Smooth muscle cell (in vitro differentiated cells): Measurements from ENCODE around the gene FFAR2. TPM values are rescaled to one million over a fixed set of nuclear protein-coding genes. Genes with fewer than 3 reads are reported as not detected.

Experiments used
- DNase-seq: peaks from one replicate; lab custom pipeline; 2025; ENCODE audit not compliant: unreplicated experiment; lab: John Stamatoyannopoulos, UW
- H2AFZ ChIP-seq: fragments of 200-600 bp; sonication (generic); 2 replicates; pipeline ENCODE4 v1.6.0; 2016; ENCODE audit warnings: antibody characterized with exemption, low read depth, mild to moderate bottlenecking
- H3F3A ChIP-seq: fragments of 200-600 bp; sonication (generic); 2 replicates; pipeline ENCODE4 v1.6.0; 2017; ENCODE audit warnings: antibody characterized with exemption, low read depth
- H3K27ac ChIP-seq: fragments of 200-600 bp; sonication (generic); 2 replicates; pipeline ENCODE4 v1.5.1; 2016; ENCODE audit warnings: low read depth, mild to moderate bottlenecking
- H3K27me3 ChIP-seq: fragments of 200-600 bp; sonication (generic); 2 replicates; pipeline ENCODE4 v1.6.1; 2016; ENCODE audit warnings: low read depth, mild to moderate bottlenecking
- H3K36me3 ChIP-seq: fragments of 200-600 bp; sonication (generic); 2 replicates; pipeline ENCODE4 v1.5.1; 2016; ENCODE audit warnings: low read depth
- H3K4me1 ChIP-seq: fragments of 200-600 bp; sonication (generic); 2 replicates; pipeline ENCODE4 v1.5.1; 2016; ENCODE audit warnings: low read depth
- H3K4me2 ChIP-seq: fragments of 200-600 bp; sonication (generic); 2 replicates; pipeline ENCODE4 v1.6.0; 2016; ENCODE audit warnings: mild to moderate bottlenecking
- H3K4me3 ChIP-seq: fragments of 200-600 bp; sonication (generic); 2 replicates; pipeline ENCODE4 v1.5.1; 2016; ENCODE audit warnings: mild to moderate bottlenecking
- H3K79me2 ChIP-seq: fragments of 200-600 bp; sonication (generic); 2 replicates; pipeline ENCODE4 v1.6.0; 2016; ENCODE audit warnings: low read depth, mild to moderate bottlenecking
- H3K9ac ChIP-seq: fragments of 200-600 bp; sonication (generic); 2 replicates; pipeline ENCODE4 v1.6.0; 2016; ENCODE audit warnings: low read depth
- H3K9me3 ChIP-seq: fragments of 200-600 bp; sonication (generic); replicated peaks from 2 replicates; pipeline ENCODE4 v1.5.1; 2016; ENCODE audit warnings: low read depth
- H4K20me1 ChIP-seq: fragments of 200-600 bp; sonication (generic); 2 replicates; pipeline ENCODE4 v1.6.0; 2016; ENCODE audit warnings: low read depth
- WGBS: methylation state at CpG from one replicate; pipeline ENCODE4 v1.1.7; 2016; ENCODE audit warnings: low lambda C conversion rate; 5-methylcytosine and 5-hydroxymethylcytosine counted together
- polyA plus RNA-seq: library from polyadenylated mRNA; unstranded; fragments of >200 nt; fragmentation: Nextera tagmentation; extraction: Ambion mirVana; gene quantifications from 2 replicates; pipeline ENCODE4 v1.2.1, GENCODE V29; 2016
- total RNA-seq: library from RNA; depleted of rRNA; stranded (reverse); fragments of >200 nt; gene quantifications from 2 replicates; pipeline ENCODE4 v1.2.3, GENCODE V29; 2014
- TF ChIP-seq, protein P1 (sequence below): fragments of 200-600 bp; sonication (generic); IDR thresholded peaks from 2 replicates; pipeline ENCODE4 v1.5.1; 2017; ENCODE audit warnings: borderline replicate concordance, mild to moderate bottlenecking, antibody characterized with exemption; ENCODE audit not compliant: insufficient read depth, poor library complexity, severe bottlenecking

Gene FFAR2
- total RNA-seq (not detected in 2 replicates), polyA plus RNA-seq (not detected in 2 replicates)

DNA sequence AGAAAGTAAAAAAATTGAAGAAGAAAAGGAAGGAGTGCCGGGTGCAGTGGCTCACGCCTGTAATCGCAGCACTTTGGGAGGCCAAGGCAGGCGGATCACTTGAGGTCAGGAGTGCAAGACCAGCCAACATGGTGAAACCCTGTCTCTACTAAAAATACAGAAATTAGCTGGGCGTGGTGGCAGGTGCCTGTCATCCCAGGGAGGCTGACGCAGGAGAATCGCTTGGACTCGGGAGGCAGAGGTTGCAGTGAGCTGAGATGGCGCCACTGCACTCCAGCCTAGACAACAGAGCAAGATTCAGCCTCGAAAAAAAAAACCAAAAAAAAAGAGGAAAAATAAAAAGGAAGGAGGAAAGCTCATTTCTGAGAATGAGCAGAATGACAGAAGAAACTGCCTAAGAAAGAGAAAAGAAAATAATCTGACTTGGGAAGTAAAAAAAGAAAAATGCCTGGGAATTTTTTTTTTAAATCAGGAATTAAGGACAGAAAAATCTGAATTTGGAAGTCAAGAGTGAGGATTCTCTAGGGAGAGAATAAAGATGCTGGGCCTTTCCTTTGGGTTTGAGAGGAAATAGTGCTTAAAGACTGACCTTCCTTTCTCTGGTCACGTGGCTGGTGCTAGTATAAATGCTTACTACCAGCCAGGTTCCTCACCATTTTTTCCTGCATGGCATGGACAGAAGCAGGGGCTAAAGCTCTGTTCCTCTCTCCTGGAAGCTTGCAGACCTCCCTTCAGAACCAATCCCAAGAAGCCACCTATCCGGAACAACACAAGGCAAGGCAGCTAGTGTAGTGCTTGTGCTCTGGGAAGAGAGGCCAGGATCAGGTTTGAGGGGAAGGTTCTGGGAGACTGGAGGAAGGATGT, at the start of gene FFAR2:
Gene FFAR2 (plus strand): TSS at position 652 of the 864 bp plus-strand sequence. CDS start 1,458 bp downstream, outside the sequence.
- H3K27me3 ChIP-seq: no peaks in the 10 kb centered on the region
- no peak for DNase-seq
- H3K36me3 ChIP-seq: no peaks in the 10 kb centered on the region
- no peak within 1 kb of the TSS for H3K27ac ChIP-seq
- no peak within 1 kb of the TSS for H2AFZ ChIP-seq
- H3K4me1 ChIP-seq: no peaks in the 10 kb centered on the region
- no peaks in the 10 kb centered on the region for H3K9me3 ChIP-seq
- no peaks in the 10 kb centered on the region for H4K20me1 ChIP-seq
- TF ChIP-seq, protein P1, sequence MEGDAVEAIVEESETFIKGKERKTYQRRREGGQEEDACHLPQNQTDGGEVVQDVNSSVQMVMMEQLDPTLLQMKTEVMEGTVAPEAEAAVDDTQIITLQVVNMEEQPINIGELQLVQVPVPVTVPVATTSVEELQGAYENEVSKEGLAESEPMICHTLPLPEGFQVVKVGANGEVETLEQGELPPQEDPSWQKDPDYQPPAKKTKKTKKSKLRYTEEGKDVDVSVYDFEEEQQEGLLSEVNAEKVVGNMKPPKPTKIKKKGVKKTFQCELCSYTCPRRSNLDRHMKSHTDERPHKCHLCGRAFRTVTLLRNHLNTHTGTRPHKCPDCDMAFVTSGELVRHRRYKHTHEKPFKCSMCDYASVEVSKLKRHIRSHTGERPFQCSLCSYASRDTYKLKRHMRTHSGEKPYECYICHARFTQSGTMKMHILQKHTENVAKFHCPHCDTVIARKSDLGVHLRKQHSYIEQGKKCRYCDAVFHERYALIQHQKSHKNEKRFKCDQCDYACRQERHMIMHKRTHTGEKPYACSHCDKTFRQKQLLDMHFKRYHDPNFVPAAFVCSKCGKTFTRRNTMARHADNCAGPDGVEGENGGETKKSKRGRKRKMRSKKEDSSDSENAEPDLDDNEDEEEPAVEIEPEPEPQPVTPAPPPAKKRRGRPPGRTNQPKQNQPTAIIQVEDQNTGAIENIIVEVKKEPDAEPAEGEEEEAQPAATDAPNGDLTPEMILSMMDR: no peak
- H3K4me2 ChIP-seq: no peak within 1 kb of the TSS
- H3K9ac ChIP-seq: no peak within 1 kb of the TSS
- no peaks in the 10 kb centered on the region for H3F3A ChIP-seq
- no peaks in the 10 kb centered on the region for H3K79me2 ChIP-seq
- WGBS: 92% methylated on average over 12 of the region's 12 CpGs
- H3K4me3 ChIP-seq: no peak within 1 kb of the TSS

DNA sequence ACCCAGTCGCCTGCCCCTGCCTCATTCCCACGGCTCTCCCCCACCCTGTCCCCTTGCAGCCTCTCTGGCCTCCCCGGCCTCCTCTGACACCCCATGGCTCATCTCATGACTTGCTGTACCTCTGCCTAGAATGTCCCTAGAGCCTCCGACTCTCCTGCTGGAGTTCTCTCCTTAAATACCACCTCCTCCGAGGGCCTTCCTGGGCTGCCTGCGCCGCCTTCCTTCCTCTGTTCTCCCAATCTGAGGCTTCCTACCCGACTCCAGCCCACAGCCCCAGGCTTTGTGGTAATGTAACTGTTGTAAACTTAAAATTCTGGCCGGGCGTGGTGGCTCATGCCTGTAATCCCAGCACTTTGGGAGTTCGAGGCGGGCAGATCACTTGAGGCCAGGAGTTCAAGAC, 49.5 kb upstream of the FFAR2 start:
- H3K79me2 ChIP-seq: no peaks in the 10 kb centered on the region
- no peaks in the 10 kb centered on the region for H3K27me3 ChIP-seq
- no peaks in the 10 kb centered on the region for H4K20me1 ChIP-seq
- H3K4me1 ChIP-seq: no peaks in the 10 kb centered on the region
- no peaks in the 10 kb centered on the region for H3K36me3 ChIP-seq
- TF ChIP-seq, protein P1: no peak
- no peaks in the 10 kb centered on the region for H3K9me3 ChIP-seq
- DNase-seq: no peak
- WGBS: 89% methylated on average over 12 of the region's 12 CpGs
- no peak overlapping the region for H3K4me3 ChIP-seq
- no peak overlapping the region for H3K27ac ChIP-seq
- no peak overlapping the region for H3K9ac ChIP-seq
- no peak overlapping the region for H3K4me2 ChIP-seq
- no peaks in the 10 kb centered on the region for H3F3A ChIP-seq
- H2AFZ ChIP-seq: no peak overlapping the region

DNA sequence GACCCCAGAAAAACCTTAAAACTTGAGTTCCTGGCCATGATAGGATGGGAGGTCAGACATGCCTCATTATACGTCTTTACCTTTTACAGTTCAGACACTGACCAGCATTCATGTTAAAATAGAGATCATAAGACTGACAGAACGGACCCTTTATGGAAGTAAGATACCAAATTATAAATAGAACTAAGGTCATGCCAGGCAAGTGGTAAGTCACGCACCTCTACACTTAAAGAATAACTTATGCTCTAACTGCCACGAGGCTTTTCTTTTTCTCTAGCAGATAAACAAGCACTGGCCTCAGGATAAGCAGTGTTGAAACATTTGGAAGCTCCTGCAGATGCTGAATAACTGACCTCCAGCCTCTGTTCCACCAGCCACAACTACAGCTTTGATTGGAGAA, 48.8 kb upstream of the FFAR2 start:
- Histone ChIP-seq H3K4me2 (no peak overlapping the region), H4K20me1 (no peaks in the 10 kb centered on the region), H3K27me3 (no peaks in the 10 kb centered on the region), H3K4me1 (no peaks in the 10 kb centered on the region), H3F3A (no peaks in the 10 kb centered on the region), H3K36me3 (no peaks in the 10 kb centered on the region), H3K79me2 (no peaks in the 10 kb centered on the region), H3K27ac (no peak overlapping the region), H3K9ac (no peak overlapping the region), H2AFZ (no peak overlapping the region), H3K4me3 (no peak overlapping the region), H3K9me3 (no peaks in the 10 kb centered on the region)
- no peak for DNase-seq
- WGBS: 78% methylated on average over 4 of the region's 4 CpGs
- TF ChIP-seq, protein P1: no peak
